CD4-positive, CD25-positive, alpha-beta regulatory T cell (primary cell): ENCODE data around the gene FLG. TPM values are rescaled to one million over a fixed set of nuclear protein-coding genes. Genes with fewer than 3 reads are reported as not detected.

Experiments used
- polyA plus RNA-seq, 4 donors: library from polyadenylated mRNA; unstranded; fragments of 300-500 nt; fragmentation: Illumina TruSeq; gene quantifications; one replicate each; pipeline ENCODE4 v1.2.3, GENCODE V29; 2021
- total RNA-seq: library from RNA; stranded (reverse); gene quantifications from one replicate; pipeline ENCODE4 v1.2.3, GENCODE V29; 2022

Gene FLG
- total and polyA plus RNA-seq, 5 donors from 2014 or later = not detected

Other genes with a start within 250 kb of the FLG start
- gene TCHHL1, start 236.2 kb downstream of the FLG start, total RNA-seq = not detected
- not detected for gene TCHHL1, start 236.2 kb downstream of the FLG start, polyA plus RNA-seq
- gene TCHH, start 209.8 kb downstream of the FLG start, total RNA-seq = not detected
- gene TCHH, start 209.8 kb downstream of the FLG start, polyA plus RNA-seq = not detected
- gene RPTN, start 166.0 kb downstream of the FLG start, total RNA-seq = not detected
- not detected for gene RPTN, start 166.0 kb downstream of the FLG start, polyA plus RNA-seq
- gene HRNR, start 101.0 kb downstream of the FLG start, total RNA-seq = not detected
- not detected for gene HRNR, start 101.0 kb downstream of the FLG start, polyA plus RNA-seq
- gene FLG2, start 34.8 kb upstream of the FLG start, total RNA-seq = not detected
- not detected for gene FLG2, start 34.8 kb upstream of the FLG start, polyA plus RNA-seq
- gene CRNN, start 89.0 kb upstream of the FLG start, total RNA-seq = not detected
- gene CRNN, start 89.0 kb upstream of the FLG start, polyA plus RNA-seq = not detected
- gene LCE5A, start 185.6 kb upstream of the FLG start, total RNA-seq = not detected
- gene LCE5A, start 185.6 kb upstream of the FLG start, polyA plus RNA-seq = not detected
- gene CRCT1, start 189.2 kb upstream of the FLG start, total RNA-seq = not detected
- not detected for gene CRCT1, start 189.2 kb upstream of the FLG start, polyA plus RNA-seq
- gene LCE3E, start 241.5 kb upstream of the FLG start, total RNA-seq = not detected
- gene LCE3E, start 241.5 kb upstream of the FLG start, polyA plus RNA-seq = not detected